Sigmoid colon (tissue), 7 donors: ENCODE data around the gene C4BPA. TPM values are rescaled to one million over a fixed set of nuclear protein-coding genes. Genes with fewer than 3 reads are reported as not detected.

Experiments used
- DNase-seq: peaks from one replicate; pipeline ENCODE4 v3.0.0-alpha.2; 2019
- H3K27ac ChIP-seq, 4 donors: fragments of 200-600 bp; sonication (generic); one replicate each; pipeline ENCODE4 v1.5.1; 2016 to 2019; ENCODE audit warnings: mild to moderate bottlenecking in 1 of 4
- H3K27me3 ChIP-seq, 3 donors: fragments of 200-600 bp; sonication (generic); one replicate each; pipeline ENCODE4 v1.5.1; 2019; ENCODE audit warnings: mild to moderate bottlenecking in 1 of 3
- H3K36me3 ChIP-seq, 4 donors: fragments of 200-600 bp; sonication (generic); one replicate each; pipeline ENCODE4 v1.5.1; 2016 to 2019
- H3K4me1 ChIP-seq, 4 donors: fragments of 200-600 bp; sonication (generic); one replicate each; pipeline ENCODE4 v1.5.1; 2017 to 2019
- H3K4me3 ChIP-seq, 4 donors: fragments of 200-600 bp; sonication (generic); one replicate each; pipeline ENCODE4 v1.5.1; 2017 to 2019; ENCODE audit warnings: mild to moderate bottlenecking in 2 of 4, moderate library complexity in 1 of 4
- H3K9me3 ChIP-seq, 4 donors: fragments of 200-600 bp in 3 of 4; sonication (generic) in 3 of 4; one replicate each; pipeline versions ENCODE4 v1.5.1 to v1.6.1; 2013 to 2019
- EP300 ChIP-seq, 4 donors: sonication (generic); formaldehyde crosslinking; IDR thresholded peaks; one replicate each; pipeline ENCODE4 v1.6.1; 2017; ENCODE audit warnings: antibody characterized with exemption in 4 of 4
- POLR2A ChIP-seq, 2 donors: fragments of 450-650 bp; IDR thresholded peaks; one replicate each; pipeline ENCODE4 v1.6.1; 2016; ENCODE audit warnings: antibody characterized with exemption in 2 of 2, mild to moderate bottlenecking in 2 of 2, moderate library complexity in 2 of 2
- POLR2AphosphoS5 ChIP-seq, 4 donors: sonication (generic); formaldehyde crosslinking; IDR thresholded peaks; one replicate each; pipeline ENCODE4 v1.6.1; 2017; ENCODE audit warnings: antibody characterized with exemption in 4 of 4
- WGBS, 2 donors: extraction: QIAGEN DNeasy Blood & Tissue Kit; methylation state at CpG; one replicate each; pipeline ENCODE4 v1.1.7; 2013; 5-methylcytosine and 5-hydroxymethylcytosine counted together
- intact Hi-C: fragments of 100-400 bp; cut with DNase I; formaldehyde crosslinking; loops from one replicate; pipeline ENCODE4 v1.15.1; 2023
- polyA plus RNA-seq, 3 donors: library from polyadenylated mRNA; stranded (reverse); fragments of 200-250 nt; gene quantifications; one replicate each; pipeline ENCODE4 v1.2.3, GENCODE V29; 2013
- total RNA-seq, 4 donors: library from RNA; depleted of rRNA; stranded (reverse); fragments of >200 nt; gene quantifications; one replicate each; pipeline ENCODE4 v1.1.0, GENCODE V29; 2016
- TF ChIP-seq, protein P1 (sequence below), 4 experiments: fragments of 450-650 bp in 3 of 4; fragments of 200-600 bp in 1 of 4; IDR thresholded peaks; one replicate each; pipeline ENCODE4 v1.5.1; 2016 to 2019; ENCODE audit warnings: antibody characterized with exemption in 4 of 4, mild to moderate bottlenecking in 3 of 4, moderate library complexity in 2 of 4
- donor health status: healthy with polysubstance abuse.
- donor health status: Bipolar disorder and iron deficiency.
- donor health status: healthy.

C4BPA gene
- total and polyA plus RNA-seq, 7 donors, result 1.2 to 6.4 (median 2.5) TPM; not detected in 4

DNA sequence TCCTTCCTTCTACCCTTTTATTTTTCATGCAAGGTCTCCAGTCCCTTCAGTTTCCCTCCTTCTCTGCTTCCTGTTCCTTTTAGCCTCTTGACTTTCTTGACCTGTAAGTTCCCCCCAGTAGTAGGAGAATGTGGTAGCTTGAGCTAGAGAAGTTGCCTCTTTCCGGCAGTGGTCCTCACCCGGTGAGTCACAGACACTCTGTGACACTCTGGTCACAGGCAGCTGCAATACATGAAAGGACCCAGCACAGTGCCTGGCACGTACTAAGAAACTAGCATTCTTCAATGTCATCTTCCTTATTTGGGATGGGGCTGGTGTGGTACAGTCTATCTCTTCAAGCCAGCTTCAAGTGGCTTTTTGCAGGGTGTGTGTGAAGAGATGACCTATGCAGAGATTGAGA is 35.0 kb upstream of the C4BPA start:
- TF ChIP-seq POLR2AphosphoS5 (IDR thresholded peaks at IDR 0.05) (no peak), EP300 (IDR thresholded peaks at IDR 0.05) (no peak), POLR2A (IDR thresholded peaks at IDR 0.05) (no peak)
- TF ChIP-seq, protein P1, sequence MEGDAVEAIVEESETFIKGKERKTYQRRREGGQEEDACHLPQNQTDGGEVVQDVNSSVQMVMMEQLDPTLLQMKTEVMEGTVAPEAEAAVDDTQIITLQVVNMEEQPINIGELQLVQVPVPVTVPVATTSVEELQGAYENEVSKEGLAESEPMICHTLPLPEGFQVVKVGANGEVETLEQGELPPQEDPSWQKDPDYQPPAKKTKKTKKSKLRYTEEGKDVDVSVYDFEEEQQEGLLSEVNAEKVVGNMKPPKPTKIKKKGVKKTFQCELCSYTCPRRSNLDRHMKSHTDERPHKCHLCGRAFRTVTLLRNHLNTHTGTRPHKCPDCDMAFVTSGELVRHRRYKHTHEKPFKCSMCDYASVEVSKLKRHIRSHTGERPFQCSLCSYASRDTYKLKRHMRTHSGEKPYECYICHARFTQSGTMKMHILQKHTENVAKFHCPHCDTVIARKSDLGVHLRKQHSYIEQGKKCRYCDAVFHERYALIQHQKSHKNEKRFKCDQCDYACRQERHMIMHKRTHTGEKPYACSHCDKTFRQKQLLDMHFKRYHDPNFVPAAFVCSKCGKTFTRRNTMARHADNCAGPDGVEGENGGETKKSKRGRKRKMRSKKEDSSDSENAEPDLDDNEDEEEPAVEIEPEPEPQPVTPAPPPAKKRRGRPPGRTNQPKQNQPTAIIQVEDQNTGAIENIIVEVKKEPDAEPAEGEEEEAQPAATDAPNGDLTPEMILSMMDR (IDR thresholded peaks at IDR 0.05), result no peak
- Histone ChIP-seq H3K36me3 (peaks cover 6 to 93% (median 30%) of the 10 kb centered on the region in 4 donors), H3K4me3 (no peak overlapping the region), H3K9me3 (no peaks in the 10 kb centered on the region), H3K27ac (no peak overlapping the region), H3K27me3 (no peaks in the 10 kb centered on the region), H3K4me1 (no peaks in the 10 kb centered on the region)
- intact Hi-C loops, result no loop called here
- no peak for DNase-seq
- 73 to 92% methylated on average over 3 of the region's 3 CpGs for WGBS, 2 donors

DNA sequence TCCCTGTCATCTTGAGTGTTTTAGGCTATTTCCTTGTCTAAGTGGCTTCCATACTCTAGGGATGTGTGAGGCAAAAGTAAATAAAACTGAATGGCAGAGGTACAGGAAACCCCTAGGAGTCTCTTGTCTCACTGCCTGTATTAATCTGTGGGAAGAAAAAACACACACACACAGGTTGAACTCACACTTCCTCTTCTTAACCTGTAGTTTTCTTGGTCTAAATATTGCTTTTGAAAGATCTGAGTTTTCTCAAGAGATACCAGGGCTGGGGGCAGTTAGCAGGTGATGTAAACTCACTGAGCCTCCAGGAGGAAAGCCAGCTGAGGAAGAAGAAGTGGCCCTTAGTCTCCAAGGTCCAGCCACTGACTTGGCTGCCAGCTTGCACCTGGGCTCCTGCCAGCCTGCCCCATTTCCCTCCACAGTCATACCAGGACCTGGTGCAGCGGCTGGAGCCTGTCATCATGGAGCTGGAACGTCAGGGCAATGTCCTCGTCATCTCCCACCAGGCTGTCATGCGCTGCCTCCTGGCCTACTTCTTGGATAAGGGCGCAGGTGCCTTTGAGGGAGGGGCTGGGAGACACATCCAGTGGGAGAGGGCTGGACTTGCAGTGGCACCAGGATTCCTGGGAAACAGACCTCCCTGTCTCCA is 34.1 kb upstream of the C4BPA start:
- no peak overlapping the region for H3K4me3 ChIP-seq
- H3K27me3 ChIP-seq, result no peaks in the 10 kb centered on the region
- intact Hi-C loops, result no loop called here

DNA sequence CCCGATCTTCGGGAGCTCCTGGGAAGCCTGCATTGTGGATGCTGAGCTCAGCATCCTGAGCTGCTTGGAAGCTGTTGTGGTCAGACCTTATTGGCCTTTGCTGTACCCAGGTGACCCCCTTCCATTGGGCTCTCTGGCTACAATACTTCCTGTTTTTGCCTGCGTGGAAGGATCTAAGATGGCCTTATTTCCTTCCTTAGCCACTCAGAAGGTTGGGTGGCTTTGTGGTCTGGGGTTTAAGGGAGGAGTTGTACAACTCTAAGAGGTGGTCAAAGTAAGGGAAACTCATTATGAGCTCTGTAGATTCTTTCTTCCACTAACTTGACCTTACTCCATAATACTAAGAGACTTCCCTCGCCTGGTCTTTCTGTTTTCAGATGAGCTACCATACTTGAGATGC is 33.2 kb upstream of the C4BPA start:
- Histone ChIP-seq H3K36me3 (peaks cover 6 to 81% (median 25%) of the 10 kb centered on the region in 4 donors), H3K27me3 (no peaks in the 10 kb centered on the region), H3K27ac (no peak overlapping the region), H3K4me3 (no peak overlapping the region), H3K9me3 (no peaks in the 10 kb centered on the region), H3K4me1 (no peaks in the 10 kb centered on the region)
- intact Hi-C loops, result no loop called here
- 80 to 87% methylated on average over 4 of the region's 4 CpGs for WGBS, 2 donors
- no peak for DNase-seq
- TF ChIP-seq EP300 (IDR thresholded peaks at IDR 0.05), result no peak
- TF ChIP-seq, protein P1 (IDR thresholded peaks at IDR 0.05), result no peak
- TF ChIP-seq POLR2AphosphoS5 (IDR thresholded peaks at IDR 0.05), result no peak
- no peak for TF ChIP-seq POLR2A (IDR thresholded peaks at IDR 0.05)

More for the DNA sequence above, 34.1 kb upstream of the C4BPA start:
- Histone ChIP-seq H3K9me3 (no peaks in the 10 kb centered on the region), H3K4me1 (no peaks in the 10 kb centered on the region), H3K27ac (no peak overlapping the region), H3K36me3 (peaks cover 6 to 89% (median 29%) of the 10 kb centered on the region in 4 donors)
- no peak for DNase-seq
- 92 to 94% methylated on average over 5 of the region's 5 CpGs for WGBS, 2 donors
- TF ChIP-seq EP300 (IDR thresholded peaks at IDR 0.05) (no peak), POLR2A (IDR thresholded peaks at IDR 0.05) (no peak), POLR2AphosphoS5 (IDR thresholded peaks at IDR 0.05) (no peak)
- TF ChIP-seq, protein P1 (IDR thresholded peaks at IDR 0.05), result no peak

DNA sequence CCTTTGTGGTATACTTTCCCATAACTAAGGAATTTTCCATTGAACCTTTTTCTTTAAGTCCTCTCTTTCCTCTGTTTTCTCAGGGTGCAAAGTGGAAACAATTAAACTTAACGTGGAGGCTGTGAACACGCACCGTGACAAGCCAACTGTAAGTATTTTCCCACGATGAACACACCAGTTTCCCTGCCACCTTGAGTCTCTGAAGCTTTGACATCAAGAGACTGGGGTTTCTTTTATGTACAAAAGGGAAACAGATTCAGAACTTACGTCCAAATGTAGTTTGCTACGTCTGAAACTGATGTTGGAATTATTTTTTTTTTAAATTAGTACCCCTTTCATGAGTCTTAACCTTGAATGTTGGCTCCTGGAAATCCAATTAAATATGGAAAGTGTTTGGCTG is 32.6 kb upstream of the C4BPA start:
- Histone ChIP-seq H3K4me1 (no peaks in the 10 kb centered on the region), H3K27me3 (no peaks in the 10 kb centered on the region), H3K36me3 (peaks cover 6 to 75% (median 25%) of the 10 kb centered on the region in 4 donors), H3K27ac (no peak overlapping the region), H3K9me3 (no peaks in the 10 kb centered on the region), H3K4me3 (no peak overlapping the region)
- intact Hi-C loops, result no loop called here
- no peak for DNase-seq
- no peak for TF ChIP-seq POLR2AphosphoS5 (IDR thresholded peaks at IDR 0.05)
- WGBS, 2 donors, result 77 to 89% methylated on average over 6 of the region's 6 CpGs

DNA sequence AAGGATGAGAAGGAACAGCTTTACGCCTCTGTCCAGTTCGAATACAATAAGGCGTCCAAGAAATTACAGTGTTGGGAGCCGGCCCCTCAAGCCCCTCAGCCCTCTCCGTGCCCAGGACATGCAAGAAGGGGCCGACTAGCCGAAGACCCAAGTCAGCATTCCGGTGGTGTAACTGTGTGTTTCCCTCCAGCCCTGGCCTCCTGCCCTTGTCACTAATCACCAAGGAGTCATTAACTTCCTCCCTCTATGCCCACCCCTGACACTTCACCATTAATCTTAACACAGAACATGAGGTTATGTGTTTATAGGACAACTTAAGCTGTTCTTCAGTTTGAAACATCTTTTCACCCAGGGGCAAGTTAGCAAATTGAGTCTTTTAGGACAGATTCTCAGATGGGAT is 31.8 kb upstream of the C4BPA start:
- WGBS, 2 donors, result 78 to 90% methylated on average over 8 of the region's 8 CpGs
- DNase-seq, result no peak
- TF ChIP-seq EP300 (IDR thresholded peaks at IDR 0.05), result no peak
- TF ChIP-seq, protein P1 (IDR thresholded peaks at IDR 0.05), result no peak
- no peak for TF ChIP-seq POLR2A (IDR thresholded peaks at IDR 0.05)
- no peak for TF ChIP-seq POLR2AphosphoS5 (IDR thresholded peaks at IDR 0.05)
- Histone ChIP-seq H3K27ac (no peak overlapping the region), H3K4me1 (peaks cover 0 to 5% (median 0%) of the 10 kb centered on the region in 4 donors), H3K4me3 (no peak overlapping the region), H3K36me3 (peaks cover 6 to 67% (median 23%) of the 10 kb centered on the region in 4 donors), H3K27me3 (no peaks in the 10 kb centered on the region), H3K9me3 (no peaks in the 10 kb centered on the region)
- intact Hi-C loops, result no loop called here
